Body of pancreas (tissue), 4 donors: Measurements from ENCODE around the gene GRIK4.

Experiments used
- POLR2A ChIP-seq, 3 donors: fragments of 450-650 bp; IDR thresholded peaks; one replicate each; pipeline ENCODE4 v1.6.1; 2016; ENCODE audit warnings: antibody characterized with exemption in 3 of 3, mild to moderate bottlenecking in 2 of 3
- TF ChIP-seq, protein P1 (sequence below), 7 experiments: fragments of 450-650 bp in 4 of 7; fragments of 200-600 bp in 3 of 7; sonication (generic) in 3 of 7; IDR thresholded peaks; one replicate each; pipeline ENCODE4 v1.5.1; 2016 to 2019; ENCODE audit warnings: antibody characterized with exemption in 7 of 7

GRCh38 chr11:120605469-120605868, 93.9 kb downstream of the GRIK4 start:
- TF ChIP-seq, protein P1, sequence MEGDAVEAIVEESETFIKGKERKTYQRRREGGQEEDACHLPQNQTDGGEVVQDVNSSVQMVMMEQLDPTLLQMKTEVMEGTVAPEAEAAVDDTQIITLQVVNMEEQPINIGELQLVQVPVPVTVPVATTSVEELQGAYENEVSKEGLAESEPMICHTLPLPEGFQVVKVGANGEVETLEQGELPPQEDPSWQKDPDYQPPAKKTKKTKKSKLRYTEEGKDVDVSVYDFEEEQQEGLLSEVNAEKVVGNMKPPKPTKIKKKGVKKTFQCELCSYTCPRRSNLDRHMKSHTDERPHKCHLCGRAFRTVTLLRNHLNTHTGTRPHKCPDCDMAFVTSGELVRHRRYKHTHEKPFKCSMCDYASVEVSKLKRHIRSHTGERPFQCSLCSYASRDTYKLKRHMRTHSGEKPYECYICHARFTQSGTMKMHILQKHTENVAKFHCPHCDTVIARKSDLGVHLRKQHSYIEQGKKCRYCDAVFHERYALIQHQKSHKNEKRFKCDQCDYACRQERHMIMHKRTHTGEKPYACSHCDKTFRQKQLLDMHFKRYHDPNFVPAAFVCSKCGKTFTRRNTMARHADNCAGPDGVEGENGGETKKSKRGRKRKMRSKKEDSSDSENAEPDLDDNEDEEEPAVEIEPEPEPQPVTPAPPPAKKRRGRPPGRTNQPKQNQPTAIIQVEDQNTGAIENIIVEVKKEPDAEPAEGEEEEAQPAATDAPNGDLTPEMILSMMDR (IDR thresholded peaks at IDR 0.05): no peak
- no peak for TF ChIP-seq POLR2A (IDR thresholded peaks at IDR 0.05)
